Prostate gland (tissue), 2 donors: ENCODE data around the gene IFITM10.

Source experiments
- CTCF ChIP-seq, 4 experiments: fragments of 200-600 bp in 2 of 4; fragments of 450-650 bp in 2 of 4; sonication (generic) in 2 of 4; IDR thresholded peaks; 1 replicate in 3 of 4; 2 replicates in 1 of 4; pipeline ENCODE4 v1.5.1; 2016 to 2019; ENCODE audit warnings: antibody characterized with exemption in 4 of 4, mild to moderate bottlenecking in 2 of 4, moderate library complexity in 2 of 4
- POLR2A ChIP-seq: fragments of 450-650 bp; IDR thresholded peaks from one replicate; pipeline ENCODE4 v1.6.1; 2016; ENCODE audit warnings: antibody characterized with exemption, mild to moderate bottlenecking

GRCh38 chr11:1767399-1768140, 17.2 kb upstream of the IFITM10 start:
- no peak for TF ChIP-seq POLR2A
- no peak for TF ChIP-seq CTCF (IDR thresholded peaks at IDR 0.05)
